SK-N-SH (cell line): ENCODE data around the gene DNAH10. TPM values are rescaled to one million over a fixed set of nuclear protein-coding genes. Genes with fewer than 3 reads are reported as not detected.

ENCODE experiments used
- CTCF ChIA-PET: fragments of 300-600, 350-600 bp; formaldehyde crosslinking; extraction: SDS; loops from one replicate; lab custom pipeline; 2021; lab: Yijun Ruan, JAX
- POLR2A ChIA-PET: fragments of 350-600 bp; sonication (Branson Sonifier 250); formaldehyde crosslinking; extraction: SDS; loops from one replicate; lab custom pipeline; 2020; ENCODE audit warnings: antibody characterized with exemption, inconsistent platforms; lab: Yijun Ruan, JAX
- DNase-seq: peaks from one replicate; pipeline ENCODE4 v3.0.0; 2012
- H2AFZ ChIP-seq: fragments of 200-600 bp; sonication (generic); 2 replicates; pipeline ENCODE4 v1.8.1; 2016; ENCODE audit warnings: antibody characterized with exemption, mild to moderate bottlenecking, low read depth
- H3F3A ChIP-seq: fragments of 200-600 bp; sonication (generic); replicated peaks from 2 replicates; pipeline ENCODE3; 2016; ENCODE audit warnings: antibody characterized with exemption, mild to moderate bottlenecking; ENCODE audit not compliant: insufficient read depth
- H3K27ac ChIP-seq, 2 experiments: fragments of 200-500 bp in 1 of 2; fragments of 200-600 bp in 1 of 2; sonication (Bioruptor generic) in 1 of 2; sonication (generic), shearing (Covaris generic) in 1 of 2; 2 replicates each; pipeline versions ENCODE4 v1.5.1 to v1.6.1; 2014 to 2016; ENCODE audit warnings: low read depth in 2 of 2, inconsistent platforms in 1 of 2, low read length in 1 of 2, mild to moderate bottlenecking in 1 of 2, mixed read lengths in 1 of 2
- H3K27me3 ChIP-seq: fragments of 200-600 bp; sonication (generic), shearing (Covaris generic); 2 replicates; pipeline ENCODE4 v1.6.1; 2016; ENCODE audit warnings: mixed run types; ENCODE audit not compliant: insufficient read depth
- H3K36me3 ChIP-seq, 2 experiments: fragments of 200-500 bp in 1 of 2; fragments of 200-600 bp in 1 of 2; sonication (Bioruptor generic) in 1 of 2; sonication (generic) in 1 of 2; replicated peaks in 1 of 2; 2 replicates each; pipeline versions ENCODE3 to v1.5.1; 2014 to 2016; ENCODE audit warnings: low read length in 1 of 2, mild to moderate bottlenecking in 1 of 2; ENCODE audit not compliant: insufficient read depth in 2 of 2, control insufficient read depth in 1 of 2
- H3K4me1 ChIP-seq, 2 experiments: fragments of 200-500 bp in 1 of 2; fragments of 200-600 bp in 1 of 2; sonication (Bioruptor generic) in 1 of 2; sonication (generic), shearing (Covaris generic) in 1 of 2; 2 replicates each; pipeline versions ENCODE4 v1.5.1 to v1.6.1; 2014 to 2016; ENCODE audit warnings: low read depth in 1 of 2, low read length in 1 of 2, mixed run types in 1 of 2; ENCODE audit not compliant: insufficient read depth in 2 of 2, control insufficient read depth in 1 of 2
- H3K4me2 ChIP-seq: fragments of 200-600 bp; sonication (generic), shearing (Covaris generic); 2 replicates; pipeline ENCODE4 v1.6.1; 2017; ENCODE audit warnings: mixed run types
- H3K4me3 ChIP-seq, 2 experiments: fragments of 200-500 bp in 1 of 2; fragments of 200-600 bp in 1 of 2; sonication (Bioruptor generic) in 1 of 2; sonication (generic), shearing (Covaris generic) in 1 of 2; 2 replicates each; pipeline versions ENCODE4 v1.5.1 to v1.8.1; 2014 to 2016; ENCODE audit warnings: low read depth in 2 of 2, inconsistent platforms in 1 of 2, low read length in 1 of 2, mild to moderate bottlenecking in 1 of 2, mixed read lengths in 1 of 2, moderate library complexity in 1 of 2
- H3K79me2 ChIP-seq: fragments of 200-600 bp; sonication (generic); 2 replicates; pipeline ENCODE4 v1.8.1; 2017; ENCODE audit warnings: mild to moderate bottlenecking; ENCODE audit not compliant: insufficient read depth
- H3K9ac ChIP-seq: fragments of 200-600 bp; sonication (generic); 2 replicates; pipeline ENCODE4 v1.6.1; 2017; ENCODE audit warnings: mixed run types
- H3K9me2 ChIP-seq: fragments of 200-600 bp; sonication (generic); 2 replicates; pipeline ENCODE4 v1.6.1; 2017; ENCODE audit warnings: mixed run types
- H3K9me3 ChIP-seq: fragments of 200-600 bp; sonication (generic); 2 replicates; pipeline ENCODE4 v1.6.1; 2017; ENCODE audit warnings: mixed run types, mild to moderate bottlenecking, moderate library complexity
- H4K20me1 ChIP-seq: fragments of 200-600 bp; sonication (generic); 2 replicates; pipeline ENCODE4 v1.6.1; 2017; ENCODE audit warnings: mild to moderate bottlenecking, mixed run types; ENCODE audit not compliant: insufficient read depth
- CHD2 ChIP-seq: fragments of 150-350 bp; IDR thresholded peaks from 2 replicates; pipeline ENCODE4 v1.6.1; 2018; ENCODE audit warnings: low read length; ENCODE audit not compliant: partially characterized antibody
- CTCF ChIP-seq: fragments of 200-600 bp; sonication (generic); IDR thresholded peaks from 2 replicates; pipeline ENCODE4 v1.6.1; 2017; ENCODE audit warnings: antibody characterized with exemption, mild to moderate bottlenecking, moderate library complexity
- FOSL2 ChIP-seq: IDR thresholded peaks from 2 replicates; pipeline ENCODE4 v1.4.0; 2012; ENCODE audit warnings: low read depth, mild to moderate bottlenecking, moderate library complexity, borderline replicate concordance
- FOXJ3 ChIP-seq: sonication (generic); formaldehyde crosslinking; IDR thresholded peaks from 2 replicates; pipeline ENCODE4 v1.5.1; 2020; ENCODE audit warnings: mild to moderate bottlenecking, missing genetic modification reagents
- MXI1 ChIP-seq: IDR thresholded peaks from 2 replicates; pipeline ENCODE4 v1.6.1; 2012; ENCODE audit warnings: mild to moderate bottlenecking, low read depth, low read length, improper control_type of control experiment
- PBX3 ChIP-seq: IDR thresholded peaks from 2 replicates; pipeline ENCODE4; 2012
- RFX5 ChIP-seq: IDR thresholded peaks from 2 replicates; pipeline ENCODE4 v1.6.1; 2012; ENCODE audit warnings: mild to moderate bottlenecking, improper control_type of control experiment, low read length
- TEAD4 ChIP-seq: IDR thresholded peaks from 2 replicates; pipeline ENCODE4 v1.4.0; 2012; ENCODE audit warnings: mild to moderate bottlenecking, borderline replicate concordance; ENCODE audit not compliant: insufficient read depth
- WGBS: methylation state at CpG from one replicate; pipeline ENCODE4 v1.1.6; 2017; ENCODE audit warnings: low lambda C conversion rate; 5-methylcytosine and 5-hydroxymethylcytosine counted together
- polyA plus RNA-seq, 3 experiments: library from polyadenylated mRNA; depleted of rRNA; stranded (reverse); fragments of >200 nt; gene quantifications; 2 replicates each; pipeline ENCODE4 v1.2.3, GENCODE V29; 2012
- TF ChIP-seq, protein P1 (sequence below): IDR thresholded peaks from 2 replicates; pipeline ENCODE4 v1.4.0; 2012; ENCODE audit warnings: low read depth, borderline replicate concordance
- TF ChIP-seq, protein P2 (sequence below): IDR thresholded peaks from 2 replicates; pipeline ENCODE4 v1.4.0; 2012; ENCODE audit warnings: low read depth, borderline replicate concordance
- TF ChIP-seq, protein P3 (sequence below): IDR thresholded peaks from 2 replicates; pipeline ENCODE4 v1.6.1; 2012; ENCODE audit warnings: mild to moderate bottlenecking, low read depth, low read length, moderate library complexity

DNAH10 gene
- polyA plus RNA-seq, 1 of the 3 experiments (the other 2 are of a cell fraction), result 0.13 TPM

DNA sequence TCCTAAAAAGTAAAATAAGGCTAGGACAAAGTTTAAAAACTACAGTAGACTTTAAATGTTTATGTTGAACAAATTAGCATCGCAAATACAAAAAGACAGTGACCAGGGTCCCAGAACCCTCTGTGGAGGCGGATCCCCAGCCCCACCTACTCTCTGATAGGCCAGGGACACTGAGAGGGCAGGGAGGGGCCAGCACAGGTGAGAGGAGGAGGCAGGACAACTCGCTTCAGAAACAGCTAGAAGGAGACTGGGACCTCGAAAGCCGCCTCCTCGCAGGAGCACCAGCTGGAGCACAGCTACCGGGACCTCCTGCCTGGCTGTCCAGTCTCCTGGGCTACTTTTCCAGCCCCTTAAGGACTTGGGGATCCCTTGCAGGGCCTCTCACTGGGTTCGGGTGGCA, 992 bp downstream of the DNAH10 start:
- Histone ChIP-seq H3K27me3 (no peaks in the 10 kb centered on the region), H3K36me3 (peaks cover 8 to 11% of the 10 kb centered on the region in 2 experiments), H4K20me1 (no peaks in the 10 kb centered on the region), H3K27ac (no peak overlapping the region), H3K4me2 (no peak overlapping the region), H3F3A (no peaks in the 10 kb centered on the region), H3K4me1 (no peaks in the 10 kb centered on the region), H3K9me3 (no peaks in the 10 kb centered on the region), H3K4me3 (no peak overlapping the region), H2AFZ (no peak overlapping the region), H3K79me2 (no peaks in the 10 kb centered on the region), H3K9ac (no peak overlapping the region), H3K9me2 (no peaks in the 10 kb centered on the region)
- TF ChIP-seq MXI1, result no peak
- TF ChIP-seq FOXJ3 (CRISPR knock-in tag), result no peak
- no peak for TF ChIP-seq FOSL2
- no peak for TF ChIP-seq CTCF
- TF ChIP-seq, protein P1, sequence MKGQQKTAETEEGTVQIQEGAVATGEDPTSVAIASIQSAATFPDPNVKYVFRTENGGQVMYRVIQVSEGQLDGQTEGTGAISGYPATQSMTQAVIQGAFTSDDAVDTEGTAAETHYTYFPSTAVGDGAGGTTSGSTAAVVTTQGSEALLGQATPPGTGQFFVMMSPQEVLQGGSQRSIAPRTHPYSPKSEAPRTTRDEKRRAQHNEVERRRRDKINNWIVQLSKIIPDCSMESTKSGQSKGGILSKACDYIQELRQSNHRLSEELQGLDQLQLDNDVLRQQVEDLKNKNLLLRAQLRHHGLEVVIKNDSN, result no peak
- no peak for TF ChIP-seq RFX5
- TF ChIP-seq PBX3, result no peak
- POLR2A ChIA-PET, result no interaction called here
- CTCF ChIA-PET, result no interaction called here
- no peak for DNase-seq
- 97% methylated on average over 8 of the region's 8 CpGs for WGBS

DNA sequence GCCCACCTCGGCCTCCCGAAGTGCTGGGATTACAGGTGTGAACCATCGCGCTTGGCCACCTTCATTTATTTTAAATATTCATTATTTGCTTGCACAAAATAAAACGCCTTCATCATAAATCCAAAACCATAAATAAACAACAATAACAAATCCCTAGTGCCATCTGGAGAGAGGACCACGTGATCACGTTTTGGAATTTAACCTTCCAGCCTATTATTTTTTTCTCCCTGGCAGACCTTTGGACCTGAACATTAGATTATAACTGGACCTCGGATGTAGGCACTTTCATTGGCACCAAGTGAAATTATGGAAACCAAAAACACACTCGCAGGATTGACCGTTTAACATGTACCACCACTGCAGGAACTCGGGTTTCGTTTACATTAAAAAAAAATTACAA, 2.0 kb downstream of the DNAH10 start:
- Histone ChIP-seq H3K36me3 (peaks cover 5 to 9% of the 10 kb centered on the region in 2 experiments), H3K4me1 (no peaks in the 10 kb centered on the region), H3K4me3 (no peak overlapping the region), H3K9ac (no peak overlapping the region), H3K79me2 (no peaks in the 10 kb centered on the region), H3K27ac (no peak overlapping the region), H2AFZ (no peak overlapping the region), H3K4me2 (no peak overlapping the region), H3F3A (no peaks in the 10 kb centered on the region), H3K9me3 (no peaks in the 10 kb centered on the region), H3K9me2 (no peaks in the 10 kb centered on the region), H3K27me3 (no peaks in the 10 kb centered on the region), H4K20me1 (no peaks in the 10 kb centered on the region)
- ChIA-PET CTCF (no interaction called here), POLR2A (no interaction called here)
- WGBS, result 80% methylated on average over 12 of the region's 12 CpGs
- DNase-seq, result no peak
- TF ChIP-seq, protein P2, sequence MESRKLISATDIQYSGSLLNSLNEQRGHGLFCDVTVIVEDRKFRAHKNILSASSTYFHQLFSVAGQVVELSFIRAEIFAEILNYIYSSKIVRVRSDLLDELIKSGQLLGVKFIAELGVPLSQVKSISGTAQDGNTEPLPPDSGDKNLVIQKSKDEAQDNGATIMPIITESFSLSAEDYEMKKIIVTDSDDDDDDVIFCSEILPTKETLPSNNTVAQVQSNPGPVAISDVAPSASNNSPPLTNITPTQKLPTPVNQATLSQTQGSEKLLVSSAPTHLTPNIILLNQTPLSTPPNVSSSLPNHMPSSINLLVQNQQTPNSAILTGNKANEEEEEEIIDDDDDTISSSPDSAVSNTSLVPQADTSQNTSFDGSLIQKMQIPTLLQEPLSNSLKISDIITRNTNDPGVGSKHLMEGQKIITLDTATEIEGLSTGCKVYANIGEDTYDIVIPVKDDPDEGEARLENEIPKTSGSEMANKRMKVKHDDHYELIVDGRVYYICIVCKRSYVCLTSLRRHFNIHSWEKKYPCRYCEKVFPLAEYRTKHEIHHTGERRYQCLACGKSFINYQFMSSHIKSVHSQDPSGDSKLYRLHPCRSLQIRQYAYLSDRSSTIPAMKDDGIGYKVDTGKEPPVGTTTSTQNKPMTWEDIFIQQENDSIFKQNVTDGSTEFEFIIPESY, result no peak
- TF ChIP-seq CHD2, result no peak
- TF ChIP-seq TEAD4, result no peak
- TF ChIP-seq CTCF, result no peak
- TF ChIP-seq, protein P3, sequence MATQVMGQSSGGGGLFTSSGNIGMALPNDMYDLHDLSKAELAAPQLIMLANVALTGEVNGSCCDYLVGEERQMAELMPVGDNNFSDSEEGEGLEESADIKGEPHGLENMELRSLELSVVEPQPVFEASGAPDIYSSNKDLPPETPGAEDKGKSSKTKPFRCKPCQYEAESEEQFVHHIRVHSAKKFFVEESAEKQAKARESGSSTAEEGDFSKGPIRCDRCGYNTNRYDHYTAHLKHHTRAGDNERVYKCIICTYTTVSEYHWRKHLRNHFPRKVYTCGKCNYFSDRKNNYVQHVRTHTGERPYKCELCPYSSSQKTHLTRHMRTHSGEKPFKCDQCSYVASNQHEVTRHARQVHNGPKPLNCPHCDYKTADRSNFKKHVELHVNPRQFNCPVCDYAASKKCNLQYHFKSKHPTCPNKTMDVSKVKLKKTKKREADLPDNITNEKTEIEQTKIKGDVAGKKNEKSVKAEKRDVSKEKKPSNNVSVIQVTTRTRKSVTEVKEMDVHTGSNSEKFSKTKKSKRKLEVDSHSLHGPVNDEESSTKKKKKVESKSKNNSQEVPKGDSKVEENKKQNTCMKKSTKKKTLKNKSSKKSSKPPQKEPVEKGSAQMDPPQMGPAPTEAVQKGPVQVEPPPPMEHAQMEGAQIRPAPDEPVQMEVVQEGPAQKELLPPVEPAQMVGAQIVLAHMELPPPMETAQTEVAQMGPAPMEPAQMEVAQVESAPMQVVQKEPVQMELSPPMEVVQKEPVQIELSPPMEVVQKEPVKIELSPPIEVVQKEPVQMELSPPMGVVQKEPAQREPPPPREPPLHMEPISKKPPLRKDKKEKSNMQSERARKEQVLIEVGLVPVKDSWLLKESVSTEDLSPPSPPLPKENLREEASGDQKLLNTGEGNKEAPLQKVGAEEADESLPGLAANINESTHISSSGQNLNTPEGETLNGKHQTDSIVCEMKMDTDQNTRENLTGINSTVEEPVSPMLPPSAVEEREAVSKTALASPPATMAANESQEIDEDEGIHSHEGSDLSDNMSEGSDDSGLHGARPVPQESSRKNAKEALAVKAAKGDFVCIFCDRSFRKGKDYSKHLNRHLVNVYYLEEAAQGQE, result no peak
- TF ChIP-seq MXI1, result no peak
- TF ChIP-seq, protein P1, result no peak
